Caco-2 (cell line): ENCODE data around the gene HBEGF. TPM values are rescaled to one million over a fixed set of nuclear protein-coding genes. Genes with fewer than 3 reads are reported as not detected.
A peak's percentile ranks its signal among the peaks of the same experiment; 100 is the strongest.

Experiments
- BruUV-seq: library from RNA; stranded (reverse); fragments of 400-500 nt; replicated peaks from 2 replicates; lab custom pipeline; 2021; lab: Mats Ljungman, UMichigan
- CTCF ChIA-PET: fragments of 300-600 bp; sonication (Branson Sonifier 250); formaldehyde crosslinking; loops from one replicate; lab custom pipeline; 2022; ENCODE audit warnings: antibody characterized with exemption; lab: Charles Lee
- POLR2A ChIA-PET: fragments of 300-600 bp; sonication (Branson Sonifier 250); formaldehyde crosslinking; loops from one replicate; lab custom pipeline; 2022; ENCODE audit warnings: antibody characterized with exemption; lab: Charles Lee
- DNase-seq, 2 experiments: peaks; one replicate each; pipeline versions ENCODE4 v3.0.0 to v3.0.0-alpha.2; 2020 to 2022
- H3K27me3 ChIP-seq: replicated peaks from 2 replicates; pipeline ENCODE4 v1.6.0; 2011; ENCODE audit warnings: low read length; ENCODE audit not compliant: control insufficient read depth, insufficient read depth
- H3K36me3 ChIP-seq: 2 replicates; pipeline ENCODE4 v1.5.1; 2011; ENCODE audit warnings: low read length; ENCODE audit not compliant: control insufficient read depth, insufficient read depth
- H3K4me1 ChIP-seq: fragments of 250-450 bp; sonication (Bioruptor Pico); 2 replicates; pipeline ENCODE4 v1.5.1; 2020; ENCODE audit warnings: mild to moderate bottlenecking
- H3K4me3 ChIP-seq: 2 replicates; pipeline ENCODE4 v1.5.1; 2011; ENCODE audit warnings: low read depth, mild to moderate bottlenecking, control low read depth, low read length
- H3K9me3 ChIP-seq: fragments of 250-450 bp; sonication (Bioruptor Pico); 2 replicates; pipeline ENCODE4 v1.5.1; 2020; ENCODE audit warnings: mild to moderate bottlenecking, moderate library complexity
- H3K27ac Mint-ChIP-seq: one replicate; pipeline ENCODE4 v1.8.0; 2022; ENCODE audit warnings: mixed read lengths; ENCODE audit not compliant: unreplicated experiment
- H3K27me3 Mint-ChIP-seq: one replicate; pipeline ENCODE4 v1.8.0; 2022; ENCODE audit warnings: mixed read lengths; ENCODE audit not compliant: insufficient read depth, unreplicated experiment
- H3K36me3 Mint-ChIP-seq: one replicate; pipeline ENCODE4 v1.8.0; 2022; ENCODE audit warnings: mild to moderate bottlenecking, mixed read lengths; ENCODE audit not compliant: insufficient read depth, unreplicated experiment
- H3K4me1 Mint-ChIP-seq: one replicate; pipeline ENCODE4 v1.8.0; 2022; ENCODE audit warnings: low read depth, mixed read lengths; ENCODE audit not compliant: unreplicated experiment
- H3K4me3 Mint-ChIP-seq: one replicate; pipeline ENCODE4 v1.8.0; 2022; ENCODE audit warnings: mild to moderate bottlenecking, moderate library complexity, mixed read lengths; ENCODE audit not compliant: unreplicated experiment
- H3K9me3 Mint-ChIP-seq: one replicate; pipeline ENCODE4 v1.8.0; 2022; ENCODE audit warnings: mixed read lengths; ENCODE audit not compliant: unreplicated experiment
- intact Hi-C: fragments of 100-400 bp; cut with micrococcal nuclease; formaldehyde crosslinking; loops from one replicate; pipeline ENCODE4 v1.10.0; 2022; ENCODE audit not compliant: unreplicated experiment
- total RNA-seq: library from RNA; stranded (reverse); gene quantifications from 2 replicates; pipeline ENCODE4 v1.2.3, GENCODE V29; 2022
- TF ChIP-seq, protein P1 (sequence below), 2 experiments: fragments of 200-600 bp in 1 of 2; IDR thresholded peaks; 1 replicate in 1 of 2; 2 replicates in 1 of 2; pipeline versions ENCODE4 v1.5.1 to v1.8.0; 2011 to 2022; ENCODE audit warnings: antibody characterized with exemption in 1 of 2, control low read depth in 1 of 2, inconsistent platforms in 1 of 2, low read depth in 1 of 2, low read length in 1 of 2, mild to moderate bottlenecking in 1 of 2, moderate library complexity in 1 of 2; ENCODE audit not compliant: insufficient read depth in 1 of 2, severe bottlenecking in 1 of 2, unreplicated experiment in 1 of 2

HBEGF gene
- total RNA-seq, 1 experiment from 2014 or later, result 5.8 TPM

- Mint-ChIP-seq H3K27ac (no peak overlapping the region), H3K27me3 (no peaks in the 10 kb centered on the region), H3K36me3 (peaks cover 8% of the 10 kb centered on the region), H3K4me3 (no peak overlapping the region), H3K9me3 (no peaks in the 10 kb centered on the region), H3K4me1 (peaks cover 34% of the 10 kb centered on the region)
- POLR2A ChIA-PET, result no interaction called here
- no TSS peak for BruUV-seq
- TF ChIP-seq, protein P1, sequence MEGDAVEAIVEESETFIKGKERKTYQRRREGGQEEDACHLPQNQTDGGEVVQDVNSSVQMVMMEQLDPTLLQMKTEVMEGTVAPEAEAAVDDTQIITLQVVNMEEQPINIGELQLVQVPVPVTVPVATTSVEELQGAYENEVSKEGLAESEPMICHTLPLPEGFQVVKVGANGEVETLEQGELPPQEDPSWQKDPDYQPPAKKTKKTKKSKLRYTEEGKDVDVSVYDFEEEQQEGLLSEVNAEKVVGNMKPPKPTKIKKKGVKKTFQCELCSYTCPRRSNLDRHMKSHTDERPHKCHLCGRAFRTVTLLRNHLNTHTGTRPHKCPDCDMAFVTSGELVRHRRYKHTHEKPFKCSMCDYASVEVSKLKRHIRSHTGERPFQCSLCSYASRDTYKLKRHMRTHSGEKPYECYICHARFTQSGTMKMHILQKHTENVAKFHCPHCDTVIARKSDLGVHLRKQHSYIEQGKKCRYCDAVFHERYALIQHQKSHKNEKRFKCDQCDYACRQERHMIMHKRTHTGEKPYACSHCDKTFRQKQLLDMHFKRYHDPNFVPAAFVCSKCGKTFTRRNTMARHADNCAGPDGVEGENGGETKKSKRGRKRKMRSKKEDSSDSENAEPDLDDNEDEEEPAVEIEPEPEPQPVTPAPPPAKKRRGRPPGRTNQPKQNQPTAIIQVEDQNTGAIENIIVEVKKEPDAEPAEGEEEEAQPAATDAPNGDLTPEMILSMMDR (IDR thresholded peaks at IDR 0.05; ENCODE audit: insufficient read depth in 1 of 2, low read depth in 1 of 2, low read length in 1 of 2, severe bottlenecking in 1 of 2, unreplicated experiment in 1 of 2), result no peak
- intact Hi-C loops, result loop anchor here (5.0 kb wide), 1 partner anchor 87 kb away; no protein-coding TSS in a partner anchor
- H3K4me3 ChIP-seq, result no peak overlapping the region
- no peaks in the 10 kb centered on the region for H3K9me3 ChIP-seq
- peaks cover 45% of the 10 kb centered on the region for H3K4me1 ChIP-seq
- no peaks in the 10 kb centered on the region for H3K27me3 ChIP-seq
- CTCF ChIA-PET, result no interaction called here
- no peak for DNase-seq
- no peaks in the 10 kb centered on the region for H3K36me3 ChIP-seq
Measured at GRCh38 chr5:140349244-140349643, 2.8 kb upstream of the HBEGF start.

DNA sequence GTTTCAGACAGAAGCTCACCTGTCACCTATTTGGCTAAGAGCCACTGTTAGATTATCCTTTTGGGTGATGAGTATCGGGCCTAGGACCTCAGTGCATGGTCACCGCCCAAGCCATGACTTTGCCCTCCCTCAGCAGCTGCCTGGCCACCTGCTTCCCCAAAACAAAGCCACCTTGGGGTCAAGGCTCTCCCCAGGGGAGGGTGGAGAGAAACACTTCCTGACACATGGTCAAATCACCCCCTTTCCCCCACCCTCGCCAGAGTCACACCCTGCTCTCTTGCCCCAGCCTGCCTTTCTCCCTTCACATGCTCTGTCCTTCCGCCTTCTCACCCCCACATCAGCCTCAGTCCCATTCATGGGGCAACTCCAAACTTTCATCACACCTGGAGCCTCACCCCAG, 1.7 kb upstream of the HBEGF start:
- no peaks in the 10 kb centered on the region for H3K27me3 ChIP-seq
- TF ChIP-seq, protein P1 (IDR thresholded peaks at IDR 0.05; ENCODE audit: insufficient read depth in 1 of 2, low read depth in 1 of 2, low read length in 1 of 2, severe bottlenecking in 1 of 2, unreplicated experiment in 1 of 2), result no peak
- H3K27ac Mint-ChIP-seq, result no peak overlapping the region
- no TSS peak for BruUV-seq
- ChIA-PET CTCF (interaction anchor here (4.0 kb wide), 1 partner anchor 104 kb away, joined by 105 read pairs; no protein-coding TSS in a partner anchor), POLR2A (no interaction called here)
- DNase-seq, result no peak
- H3K9me3 ChIP-seq, result no peaks in the 10 kb centered on the region
- intact Hi-C loops, result loop anchor here (5.0 kb wide), 1 partner anchor 86 kb away; no protein-coding TSS in a partner anchor
- peak overlapping the region; percentile 71 for H3K4me3 Mint-ChIP-seq
- no peaks in the 10 kb centered on the region; the same call in 1 of the 2 replicates for H3K36me3 ChIP-seq
- H3K4me3 ChIP-seq, result no peak overlapping the region
- H3K36me3 Mint-ChIP-seq, result peaks cover 8% of the 10 kb centered on the region
- no peaks in the 10 kb centered on the region for H3K27me3 Mint-ChIP-seq
- H3K9me3 Mint-ChIP-seq, result no peaks in the 10 kb centered on the region
- H3K4me1 Mint-ChIP-seq, result peaks cover 32% of the 10 kb centered on the region
- peaks cover 39% of the 10 kb centered on the region for H3K4me1 ChIP-seq

GRCh38 chr5:140347360-140347759, 957 bp upstream of the HBEGF start:
- Mint-ChIP-seq H3K4me3 (peak overlapping the region; percentile 71), H3K4me1 (peaks cover 32% of the 10 kb centered on the region), H3K27me3 (no peaks in the 10 kb centered on the region), H3K9me3 (no peaks in the 10 kb centered on the region), H3K36me3 (peaks cover 8% of the 10 kb centered on the region), H3K27ac (peak overlapping the region; percentile 45)
- peaks cover 39% of the 10 kb centered on the region for H3K4me1 ChIP-seq
- TF ChIP-seq, protein P1 (IDR thresholded peaks at IDR 0.05; ENCODE audit: insufficient read depth in 1 of 2, low read depth in 1 of 2, low read length in 1 of 2, severe bottlenecking in 1 of 2, unreplicated experiment in 1 of 2), result no peak
- DNase-seq, result no peak
- no peak overlapping the region for H3K4me3 ChIP-seq
- no peaks in the 10 kb centered on the region for H3K27me3 ChIP-seq
- POLR2A ChIA-PET, result interaction anchor here (1.3 to 1.5 kb wide), 2 partner anchors 18 to 45 kb away, joined by 9 to 28 read pairs; partner anchors contain the start of gene PFDN1
- no peaks in the 10 kb centered on the region for H3K9me3 ChIP-seq
- CTCF ChIA-PET, result interaction anchor here (0.6 to 4.0 kb wide), 17 partner anchors 8 to 373 kb away, joined by 4 to 105 read pairs (median 10); partner anchors contain the start of genes ANKHD1, EIF4EBP3 and PFDN1
- intact Hi-C loops, result loop anchor here (2.0 to 5.0 kb wide), 2 partner anchors 45 to 85 kb away; partner anchors contain the start of gene PFDN1
- H3K36me3 ChIP-seq, result no peaks in the 10 kb centered on the region; the same call in 1 of the 2 replicates
- no TSS peak for BruUV-seq
